ENCODE data around the gene MCC.

The MCC gene

GRCh38 chr5:113145757-113146387, 342.4 kb downstream of the MCC start:
- DNase-seq (ENCODE audit: low spot score), result no peak

GRCh38 chr5:113142186-113142585, 346.1 kb downstream of the MCC start:
- no peak for DNase-seq (ENCODE audit: low spot score)

- peak; percentile 42 for DNase-seq (ENCODE audit: low spot score)
Observed at GRCh38 chr5:113140837-113141671, 347.2 kb downstream of the MCC start.

GRCh38 chr5:113133211-113133975, 354.9 kb downstream of the MCC start:
- DNase-seq (ENCODE audit: low spot score), result no peak

- no peak for DNase-seq (ENCODE audit: low spot score)
Observed at GRCh38 chr5:113132564-113132963, 355.7 kb downstream of the MCC start.

GRCh38 chr5:113128641-113129330, 359.5 kb downstream of the MCC start:
- no peak for DNase-seq (ENCODE audit: low spot score)

GRCh38 chr5:113128082-113128481, 360.2 kb downstream of the MCC start:
- no peak for DNase-seq (ENCODE audit: low spot score)

- no peak for DNase-seq (ENCODE audit: low spot score)
Observed at GRCh38 chr5:113127021-113127420, 361.2 kb downstream of the MCC start.

- no peak for DNase-seq (ENCODE audit: low spot score)
Observed at GRCh38 chr5:113125371-113125770, 362.9 kb downstream of the MCC start.

- DNase-seq (ENCODE audit: low spot score), result no peak
Observed at GRCh38 chr5:113124914-113125313, 363.3 kb downstream of the MCC start.

- no peak for DNase-seq (ENCODE audit: low spot score)
Observed at GRCh38 chr5:113124265-113124664, 364.0 kb downstream of the MCC start.

- DNase-seq (ENCODE audit: low spot score), result peak; percentile 53
Observed at GRCh38 chr5:113123618-113124017, 364.6 kb downstream of the MCC start.

GRCh38 chr5:113122053-113122452, 366.2 kb downstream of the MCC start:
- DNase-seq (ENCODE audit: low spot score), result no peak

GRCh38 chr5:113119246-113119924, 368.9 kb downstream of the MCC start:
- DNase-seq (ENCODE audit: low spot score), result no peak

GRCh38 chr5:113118765-113119164, 369.5 kb downstream of the MCC start:
- no peak for DNase-seq (ENCODE audit: low spot score)

- DNase-seq (ENCODE audit: low spot score), result no peak
Observed at GRCh38 chr5:113118298-113118697, 370.0 kb downstream of the MCC start.

- no peak for DNase-seq (ENCODE audit: low spot score)
Observed at GRCh38 chr5:113117543-113118115, 370.6 kb downstream of the MCC start.

- DNase-seq (ENCODE audit: low spot score), result no peak
Observed at GRCh38 chr5:113115956-113116355, 372.3 kb downstream of the MCC start.

GRCh38 chr5:113115061-113115460, 373.2 kb downstream of the MCC start:
- no peak for DNase-seq (ENCODE audit: low spot score)

- DNase-seq (ENCODE audit: low spot score), result no peak
Observed at GRCh38 chr5:113114559-113114958, 373.7 kb downstream of the MCC start.

- no peak for DNase-seq (ENCODE audit: low spot score)
Observed at GRCh38 chr5:113112435-113112834, 375.8 kb downstream of the MCC start.

Data from iPS-NIHi11 (cell line).